NB4 (cell line): ENCODE measurements around the gene DGKG.

Experiments used
- CTCF ChIP-seq: IDR thresholded peaks from one replicate; pipeline ENCODE4 v1.5.1; 2012; ENCODE audit warnings: low read depth, low read length
- MAX ChIP-seq: IDR thresholded peaks from 2 replicates; pipeline ENCODE4 v1.6.1; 2011; ENCODE audit warnings: low read depth, low read length
- MYC ChIP-seq: IDR thresholded peaks from 2 replicates; pipeline ENCODE4 v1.6.1; 2011; ENCODE audit warnings: low read depth, low read length
- POLR2A ChIP-seq: IDR thresholded peaks from 2 replicates; pipeline ENCODE4 v1.6.1; 2011; ENCODE audit warnings: mild to moderate bottlenecking; ENCODE audit not compliant: insufficient read length; ENCODE audit errors: extremely low read depth

- TF ChIP-seq CTCF = no peak
- no peak for TF ChIP-seq MYC
- no peak for TF ChIP-seq POLR2A
- TF ChIP-seq MAX = no peak
These were observed 210.7 kb downstream of the DGKG start for GRCh38 chr3:186151077-186151971.
